GM21576 (cell line): ENCODE measurements around the gene AMPD3.

Source experiments
- ATAC-seq: cut with Tn5 transposase; IDR thresholded peaks from one replicate; pipeline ENCODE4 v1.9.1; 2021; ENCODE audit warnings: mild to moderate bottlenecking, moderate library complexity; ENCODE audit not compliant: unreplicated experiment

AMPD3 gene

GRCh38 chr11:10486161-10486840 lies 31.2 kb downstream of the AMPD3 start:
- ATAC-seq: no peak

DNA sequence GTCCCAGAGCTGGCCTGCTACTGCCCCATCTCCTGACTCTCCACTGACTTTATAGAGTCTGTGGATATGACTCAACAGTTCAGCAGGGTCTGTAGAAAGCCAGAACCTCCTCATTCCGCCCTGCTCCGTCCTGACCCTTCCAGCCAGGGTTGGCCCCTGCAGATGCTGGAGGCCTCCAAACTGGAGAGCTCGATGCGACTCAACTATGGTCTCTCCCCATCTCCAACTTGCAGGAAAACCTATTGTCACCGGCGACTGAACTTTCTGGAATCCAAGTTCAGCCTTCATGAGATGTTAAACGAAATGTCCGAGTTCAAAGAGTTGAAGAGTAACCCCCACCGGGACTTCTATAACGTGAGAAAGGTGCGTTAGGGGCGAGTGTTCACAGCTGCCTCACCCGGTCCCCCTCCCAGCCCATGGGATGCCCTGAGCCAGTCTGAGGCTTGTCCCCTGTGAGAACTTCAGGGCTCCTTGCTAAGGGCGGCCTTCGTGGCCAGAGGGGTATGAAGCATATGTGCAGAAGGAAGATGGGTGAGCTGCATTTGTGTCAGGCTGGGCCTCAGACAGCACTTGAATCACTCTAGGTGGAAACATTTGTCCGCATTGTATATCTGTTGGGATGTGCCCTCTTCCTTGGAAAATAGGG lies 32.1 kb downstream of the AMPD3 start:
- ATAC-seq: no peak

- peak; percentile 9 for ATAC-seq
Observed at GRCh38 chr11:10488121-10488933, 33.3 kb downstream of the AMPD3 start.

GRCh38 chr11:10488934-10489691 lies 34.0 kb downstream of the AMPD3 start:
- ATAC-seq: peak; percentile 62

DNA sequence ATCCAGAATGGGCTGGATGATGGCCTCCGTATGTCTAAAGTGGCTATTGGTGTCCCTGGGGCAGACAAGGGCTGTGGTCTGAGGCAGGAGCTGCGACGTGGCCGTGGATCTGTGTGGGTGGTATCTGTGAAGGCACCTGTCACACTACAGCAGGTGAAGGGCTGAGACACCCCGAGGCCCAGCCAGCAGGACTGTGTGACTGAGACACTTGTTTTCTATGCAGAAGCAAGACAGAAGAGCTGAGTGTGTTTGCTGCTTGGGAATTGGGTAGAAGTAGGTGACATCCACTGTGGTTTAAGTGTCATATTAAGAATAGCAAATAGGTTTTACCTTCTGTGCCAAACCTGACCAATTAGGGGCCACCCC lies 35.0 kb downstream of the AMPD3 start:
- no peak for ATAC-seq

DNA sequence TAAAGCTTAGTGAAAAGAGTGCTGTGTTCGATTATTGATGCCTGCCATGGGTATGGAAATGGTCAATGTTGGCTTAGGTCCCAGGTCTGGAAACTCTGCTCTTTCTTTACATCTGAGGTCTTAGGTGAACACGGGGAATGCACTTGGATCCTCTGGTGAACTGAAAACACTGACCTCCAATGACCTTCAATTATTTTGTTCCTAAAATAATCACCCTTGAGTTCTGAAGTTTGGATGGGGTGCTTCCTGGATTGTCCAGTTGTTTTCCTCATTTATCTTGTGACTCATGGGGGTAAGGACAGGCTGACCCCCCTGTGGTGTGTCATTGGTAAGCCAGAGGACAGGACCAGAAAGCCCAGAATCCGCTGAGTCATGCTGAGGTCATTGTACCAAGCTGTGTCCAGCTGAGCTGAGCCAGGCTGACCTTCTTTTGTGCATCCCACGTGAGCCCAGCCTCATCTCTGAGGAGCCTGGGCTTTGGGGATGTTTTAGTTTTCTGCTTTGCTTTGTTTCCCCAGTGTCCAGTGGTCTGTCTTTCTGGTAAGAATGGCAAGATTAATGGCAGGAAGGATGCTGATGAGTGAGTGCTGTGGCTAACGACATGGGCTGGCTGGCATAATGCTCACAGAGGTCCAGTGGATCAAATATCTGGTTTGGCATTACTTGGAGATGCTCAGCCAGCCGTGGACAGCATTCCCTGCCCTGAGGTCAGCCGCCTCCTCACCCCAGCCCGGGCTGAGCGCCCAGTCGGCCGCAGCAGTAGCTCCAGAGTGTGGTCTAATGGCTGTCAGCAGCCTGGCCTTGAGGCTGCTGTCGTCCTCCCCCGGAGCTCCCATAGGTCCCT lies 35.6 kb downstream of the AMPD3 start:
- ATAC-seq: no peak

GRCh38 chr11:10492084-10492483 lies 37.0 kb downstream of the AMPD3 start:
- ATAC-seq: no peak

- no peak for ATAC-seq
Observed at GRCh38 chr11:10493041-10493663, 38.1 kb downstream of the AMPD3 start.

DNA sequence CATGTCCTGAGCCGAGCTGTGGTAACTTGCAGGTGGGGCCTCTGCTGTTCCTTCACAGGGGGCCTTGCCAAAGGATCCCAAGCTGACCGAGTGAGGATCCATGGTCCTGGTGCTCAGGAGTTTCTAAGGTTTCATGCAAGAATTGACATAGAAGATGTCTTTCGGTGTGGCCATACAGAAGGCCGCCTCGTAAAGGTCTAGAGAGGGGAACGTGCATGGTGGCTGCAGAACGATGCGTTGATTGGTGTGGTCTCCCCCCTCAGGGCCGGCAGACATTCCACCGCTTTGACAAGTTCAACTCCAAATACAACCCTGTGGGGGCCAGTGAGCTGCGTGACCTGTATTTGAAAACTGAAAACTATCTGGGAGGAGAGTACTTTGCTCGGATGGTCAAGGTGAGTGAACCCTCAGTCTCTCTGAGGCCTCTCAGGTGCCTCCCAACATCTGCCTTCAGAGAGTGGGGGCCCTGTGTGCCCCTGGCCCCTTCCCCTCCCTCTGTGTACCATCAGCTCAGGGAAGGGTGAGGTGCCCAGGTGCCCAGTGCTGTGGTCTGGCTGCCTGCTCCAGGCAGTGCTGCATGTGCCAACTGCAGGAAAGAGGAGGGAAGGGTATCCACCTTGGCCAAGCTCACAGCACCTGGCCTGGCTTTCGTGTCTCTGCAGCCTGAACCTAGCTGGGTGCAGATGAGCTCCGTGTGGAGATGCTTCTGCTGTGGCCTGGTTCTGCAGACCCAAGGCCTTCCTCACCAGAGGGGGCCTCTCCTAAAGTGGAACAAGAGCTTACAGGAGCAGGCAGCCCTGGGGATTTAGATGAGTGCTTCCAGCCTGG lies 39.8 kb downstream of the AMPD3 start:
- ATAC-seq: no peak

GRCh38 chr11:10495464-10495786 lies 40.4 kb downstream of the AMPD3 start:
- no peak for ATAC-seq

DNA sequence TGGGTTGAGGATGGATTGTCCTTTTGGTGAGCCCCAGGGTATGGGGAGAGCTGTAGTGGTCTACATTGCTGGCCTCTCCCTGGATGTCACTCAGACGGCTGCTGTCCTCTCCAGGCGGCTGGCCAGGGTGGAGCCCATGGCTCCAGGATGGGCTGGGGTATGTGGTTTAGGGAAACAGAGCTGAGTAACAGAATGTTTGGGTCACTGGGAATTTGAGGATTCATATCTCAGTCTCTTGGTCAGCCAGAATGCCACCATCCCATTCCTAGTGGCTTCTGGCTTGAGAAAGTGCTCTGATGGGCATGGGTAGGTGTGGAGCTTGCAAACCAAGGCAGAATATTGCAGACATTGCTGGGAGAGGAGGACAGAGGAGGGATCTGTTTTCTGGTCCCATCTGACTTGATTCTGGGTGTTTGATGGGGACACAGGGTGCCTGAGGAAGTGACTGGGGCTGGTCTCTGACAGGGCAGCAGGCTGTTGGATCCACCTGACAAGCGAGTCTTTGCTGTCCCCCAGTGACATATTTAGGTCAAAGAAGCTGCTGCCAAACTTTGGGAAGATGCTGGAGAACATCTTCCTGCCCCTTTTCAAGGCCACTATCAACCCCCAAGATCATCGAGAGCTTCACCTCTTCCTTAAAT lies 41.4 kb downstream of the AMPD3 start:
- ATAC-seq: no peak

DNA sequence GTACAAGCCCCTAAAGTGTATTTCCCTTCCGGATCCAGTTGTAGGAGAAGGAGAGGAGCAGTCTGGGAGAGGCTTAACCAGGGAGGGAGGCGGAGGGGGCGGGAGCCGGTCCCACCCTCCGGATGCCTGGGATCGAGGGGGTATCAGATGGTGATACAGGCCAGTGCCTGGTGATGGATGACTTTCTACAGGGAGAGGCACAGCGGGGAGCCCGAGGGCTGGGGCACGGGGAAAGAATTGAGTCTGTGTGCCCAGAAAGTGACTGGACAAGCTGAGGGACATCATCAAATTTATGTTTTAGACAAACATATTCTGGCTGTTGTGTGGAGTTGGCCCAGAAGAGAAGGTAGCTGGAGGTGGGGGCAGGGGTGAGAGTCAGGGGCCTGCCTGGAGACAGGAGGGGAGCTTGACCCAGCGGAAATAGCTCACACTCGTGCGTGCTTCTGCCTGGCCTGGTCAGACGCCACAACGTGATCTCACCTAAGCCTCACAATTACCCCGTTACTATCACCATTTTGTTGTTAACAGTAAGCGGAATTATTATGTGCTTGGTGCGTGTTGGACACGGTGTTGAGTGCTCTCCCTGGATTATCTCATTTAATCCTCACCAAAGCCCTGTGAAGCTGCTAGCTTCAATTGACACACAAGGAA lies 42.4 kb downstream of the AMPD3 start:
- ATAC-seq: no peak

DNA sequence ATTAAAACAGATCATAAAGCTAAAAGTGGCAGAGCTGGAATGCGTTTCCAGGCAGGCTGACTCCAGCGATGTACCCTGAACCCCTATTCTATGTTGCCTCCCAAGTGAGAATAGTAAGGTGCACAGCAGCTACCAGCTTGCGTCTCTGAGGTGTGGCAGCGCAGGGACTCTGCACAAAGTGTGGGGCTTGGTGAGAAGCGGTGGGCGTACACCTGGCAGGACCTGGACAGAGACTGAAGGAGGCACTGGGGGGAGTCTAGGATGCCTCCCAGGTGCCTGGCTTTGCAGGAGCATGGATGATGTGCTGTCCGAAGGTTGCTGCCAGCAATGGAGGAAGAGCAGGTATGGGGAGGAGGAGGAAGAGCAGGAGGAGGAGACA lies 42.9 kb downstream of the AMPD3 start:
- ATAC-seq: no peak

DNA sequence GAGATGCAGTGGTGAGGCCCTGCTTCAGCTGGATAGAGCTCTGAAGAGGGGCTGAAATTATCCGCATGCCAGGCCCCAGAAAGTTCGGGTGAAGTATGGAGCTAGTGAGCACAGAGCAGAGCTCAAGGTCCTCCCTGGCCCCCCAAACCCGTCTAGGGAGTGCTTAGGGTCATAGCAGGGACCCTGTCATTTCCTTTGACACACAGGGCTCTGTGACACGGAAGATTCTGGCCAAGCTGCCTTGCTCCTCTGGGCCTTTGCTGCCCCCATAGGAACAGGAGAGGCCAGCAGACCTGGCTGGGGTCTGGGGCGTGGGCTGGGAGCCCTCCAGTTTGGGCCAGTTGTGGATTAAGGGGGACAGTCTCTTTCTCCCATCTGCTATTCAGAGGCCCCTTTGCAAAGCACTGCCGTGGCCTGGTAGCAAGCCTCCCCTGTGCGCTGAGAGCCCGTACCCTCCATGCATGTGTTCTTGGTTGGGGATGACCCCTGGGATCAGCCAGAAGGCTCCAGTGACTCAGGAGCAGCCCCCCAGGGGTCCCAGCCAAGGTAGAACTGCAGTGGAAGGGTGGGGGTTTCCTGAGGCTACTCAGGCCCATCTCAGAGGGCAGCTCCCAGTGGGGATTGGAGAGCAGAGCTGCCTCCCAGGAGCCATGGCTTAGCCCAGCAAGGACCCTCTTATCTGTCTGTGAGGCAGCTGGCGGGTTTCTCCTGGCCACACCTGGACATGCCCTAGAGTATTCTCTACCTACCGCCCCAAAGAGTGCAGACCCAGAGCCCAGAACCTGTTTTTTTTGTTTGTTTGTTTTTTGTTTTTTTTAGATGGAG lies 43.6 kb downstream of the AMPD3 start:
- ATAC-seq: no peak

DNA sequence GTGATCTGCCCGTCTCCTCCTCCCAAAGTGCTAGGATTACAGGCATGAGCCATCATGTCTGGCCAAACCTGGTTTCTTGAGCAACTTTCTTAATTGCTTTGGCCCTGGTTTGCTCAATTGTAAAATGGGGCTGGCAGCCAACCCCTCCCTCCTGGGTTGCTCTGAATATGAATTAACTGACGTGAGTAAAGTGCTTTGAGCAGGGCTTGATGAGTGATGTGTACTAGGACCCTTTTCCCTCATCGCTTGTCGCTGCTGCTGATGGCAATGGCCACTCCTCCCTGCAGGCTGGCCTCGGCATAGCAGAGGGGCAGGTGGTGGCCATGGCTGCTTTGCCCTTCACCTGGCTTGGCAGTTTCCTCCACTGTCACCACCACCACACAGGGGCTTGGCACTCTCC lies 44.4 kb downstream of the AMPD3 start:
- ATAC-seq: no peak

GRCh38 chr11:10499874-10500601 lies 45.0 kb downstream of the AMPD3 start:
- ATAC-seq: no peak
